ENCODE results near the gene ATG9B. TPM values are rescaled to one million over a fixed set of nuclear protein-coding genes. Genes with fewer than 3 reads are reported as not detected.

Gene ATG9B
- total RNA-seq, 1 experiment from 2014 or later, result 2.1 TPM

DNA sequence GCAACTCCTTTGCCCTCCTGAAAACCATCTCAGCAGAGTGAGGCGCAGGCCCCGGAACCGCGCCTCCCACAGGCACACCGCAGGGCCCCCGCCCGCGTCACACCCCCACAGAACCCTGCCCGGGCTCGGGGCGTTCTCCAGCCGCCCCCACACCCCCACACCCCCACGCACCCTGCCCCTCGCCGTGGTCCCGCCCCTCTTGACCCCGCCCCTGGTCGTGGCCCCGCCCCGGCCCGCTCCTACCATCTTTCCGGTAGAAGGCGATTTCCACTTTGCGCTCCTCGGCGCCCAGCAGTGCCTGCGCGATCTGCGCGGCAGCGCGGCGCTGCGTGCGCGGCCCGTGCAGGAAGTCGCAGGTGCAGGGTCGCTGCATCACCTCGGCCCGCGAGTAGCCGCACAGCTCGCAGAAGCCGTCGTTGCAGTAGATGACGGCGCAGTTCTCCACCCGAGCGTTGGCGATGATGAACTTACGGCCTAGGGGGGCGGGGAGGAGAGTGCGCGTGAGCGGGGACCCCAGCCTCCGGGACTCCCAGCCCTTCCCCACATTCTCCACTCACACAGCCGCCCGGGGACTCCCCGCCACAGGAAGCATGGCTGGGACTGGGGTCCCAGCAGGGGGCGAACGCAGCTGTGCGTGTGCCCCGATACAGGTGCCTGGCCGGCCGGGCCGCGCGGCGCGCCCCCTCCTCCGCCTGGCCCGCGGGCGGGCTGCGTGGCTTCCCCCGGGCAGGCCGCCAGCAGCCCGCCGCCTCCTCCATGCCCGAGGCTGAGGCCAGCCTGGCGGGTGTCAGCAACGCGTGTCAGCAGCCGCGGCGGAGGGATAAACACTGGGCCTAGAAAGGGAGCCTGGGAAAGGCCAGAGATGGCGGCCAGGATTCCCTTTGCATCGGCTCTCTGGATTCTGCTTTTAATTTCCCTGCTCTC lies 49.6 kb downstream of the ATG9B start (continued):
- TF ChIP-seq, protein P1, sequence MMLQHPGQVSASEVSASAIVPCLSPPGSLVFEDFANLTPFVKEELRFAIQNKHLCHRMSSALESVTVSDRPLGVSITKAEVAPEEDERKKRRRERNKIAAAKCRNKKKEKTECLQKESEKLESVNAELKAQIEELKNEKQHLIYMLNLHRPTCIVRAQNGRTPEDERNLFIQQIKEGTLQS (IDR thresholded peaks at IDR 0.05), result no peak
- TF ChIP-seq, protein P2, sequence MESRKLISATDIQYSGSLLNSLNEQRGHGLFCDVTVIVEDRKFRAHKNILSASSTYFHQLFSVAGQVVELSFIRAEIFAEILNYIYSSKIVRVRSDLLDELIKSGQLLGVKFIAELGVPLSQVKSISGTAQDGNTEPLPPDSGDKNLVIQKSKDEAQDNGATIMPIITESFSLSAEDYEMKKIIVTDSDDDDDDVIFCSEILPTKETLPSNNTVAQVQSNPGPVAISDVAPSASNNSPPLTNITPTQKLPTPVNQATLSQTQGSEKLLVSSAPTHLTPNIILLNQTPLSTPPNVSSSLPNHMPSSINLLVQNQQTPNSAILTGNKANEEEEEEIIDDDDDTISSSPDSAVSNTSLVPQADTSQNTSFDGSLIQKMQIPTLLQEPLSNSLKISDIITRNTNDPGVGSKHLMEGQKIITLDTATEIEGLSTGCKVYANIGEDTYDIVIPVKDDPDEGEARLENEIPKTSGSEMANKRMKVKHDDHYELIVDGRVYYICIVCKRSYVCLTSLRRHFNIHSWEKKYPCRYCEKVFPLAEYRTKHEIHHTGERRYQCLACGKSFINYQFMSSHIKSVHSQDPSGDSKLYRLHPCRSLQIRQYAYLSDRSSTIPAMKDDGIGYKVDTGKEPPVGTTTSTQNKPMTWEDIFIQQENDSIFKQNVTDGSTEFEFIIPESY (IDR thresholded peaks at IDR 0.05; ENCODE audit: extremely low read depth, insufficient replicate concordance, low read length), result no peak
- TF ChIP-seq EZH2phosphoT487 (IDR thresholded peaks at IDR 0.05; ENCODE audit: borderline replicate concordance) (no peak), POLR2A (IDR thresholded peaks at IDR 0.05; ENCODE audit: borderline replicate concordance, extremely low read depth, insufficient read depth, insufficient read length) (peak; percentile 73), ELF1 (IDR thresholded peaks at IDR 0.05; ENCODE audit: borderline replicate concordance, low read depth) (no peak), ZNF274 (IDR thresholded peaks at IDR 0.05; ENCODE audit: low read depth, low read length) (no peak), CBX3 (IDR thresholded peaks at IDR 0.05; ENCODE audit: low read depth) (no peak), YY1 (IDR thresholded peaks at IDR 0.05; ENCODE audit: extremely low read depth, insufficient replicate concordance, low read depth, low read length) (peak; percentile 40)
- TF ChIP-seq, protein P3, sequence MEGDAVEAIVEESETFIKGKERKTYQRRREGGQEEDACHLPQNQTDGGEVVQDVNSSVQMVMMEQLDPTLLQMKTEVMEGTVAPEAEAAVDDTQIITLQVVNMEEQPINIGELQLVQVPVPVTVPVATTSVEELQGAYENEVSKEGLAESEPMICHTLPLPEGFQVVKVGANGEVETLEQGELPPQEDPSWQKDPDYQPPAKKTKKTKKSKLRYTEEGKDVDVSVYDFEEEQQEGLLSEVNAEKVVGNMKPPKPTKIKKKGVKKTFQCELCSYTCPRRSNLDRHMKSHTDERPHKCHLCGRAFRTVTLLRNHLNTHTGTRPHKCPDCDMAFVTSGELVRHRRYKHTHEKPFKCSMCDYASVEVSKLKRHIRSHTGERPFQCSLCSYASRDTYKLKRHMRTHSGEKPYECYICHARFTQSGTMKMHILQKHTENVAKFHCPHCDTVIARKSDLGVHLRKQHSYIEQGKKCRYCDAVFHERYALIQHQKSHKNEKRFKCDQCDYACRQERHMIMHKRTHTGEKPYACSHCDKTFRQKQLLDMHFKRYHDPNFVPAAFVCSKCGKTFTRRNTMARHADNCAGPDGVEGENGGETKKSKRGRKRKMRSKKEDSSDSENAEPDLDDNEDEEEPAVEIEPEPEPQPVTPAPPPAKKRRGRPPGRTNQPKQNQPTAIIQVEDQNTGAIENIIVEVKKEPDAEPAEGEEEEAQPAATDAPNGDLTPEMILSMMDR (IDR thresholded peaks at IDR 0.05 in 2 of 3, conservative IDR thresholded peaks at IDR 0.05 in 1 of 3; ENCODE audit: borderline replicate concordance in 1 of 3, insufficient read depth in 1 of 3, low read depth in 2 of 3, low read length in 2 of 3), result peak in 2 of 3 experiments; percentile 31 to 34; a peak in 4 of 6 replicates
